GM18907 (cell line): ENCODE measurements around the gene KCNS1.

Source experiments
- ATAC-seq: cut with Tn5 transposase; IDR thresholded peaks from one replicate; pipeline ENCODE4 v1.9.1; 2021; ENCODE audit warnings: mild to moderate bottlenecking, moderate library complexity; ENCODE audit not compliant: unreplicated experiment

Gene KCNS1

DNA sequence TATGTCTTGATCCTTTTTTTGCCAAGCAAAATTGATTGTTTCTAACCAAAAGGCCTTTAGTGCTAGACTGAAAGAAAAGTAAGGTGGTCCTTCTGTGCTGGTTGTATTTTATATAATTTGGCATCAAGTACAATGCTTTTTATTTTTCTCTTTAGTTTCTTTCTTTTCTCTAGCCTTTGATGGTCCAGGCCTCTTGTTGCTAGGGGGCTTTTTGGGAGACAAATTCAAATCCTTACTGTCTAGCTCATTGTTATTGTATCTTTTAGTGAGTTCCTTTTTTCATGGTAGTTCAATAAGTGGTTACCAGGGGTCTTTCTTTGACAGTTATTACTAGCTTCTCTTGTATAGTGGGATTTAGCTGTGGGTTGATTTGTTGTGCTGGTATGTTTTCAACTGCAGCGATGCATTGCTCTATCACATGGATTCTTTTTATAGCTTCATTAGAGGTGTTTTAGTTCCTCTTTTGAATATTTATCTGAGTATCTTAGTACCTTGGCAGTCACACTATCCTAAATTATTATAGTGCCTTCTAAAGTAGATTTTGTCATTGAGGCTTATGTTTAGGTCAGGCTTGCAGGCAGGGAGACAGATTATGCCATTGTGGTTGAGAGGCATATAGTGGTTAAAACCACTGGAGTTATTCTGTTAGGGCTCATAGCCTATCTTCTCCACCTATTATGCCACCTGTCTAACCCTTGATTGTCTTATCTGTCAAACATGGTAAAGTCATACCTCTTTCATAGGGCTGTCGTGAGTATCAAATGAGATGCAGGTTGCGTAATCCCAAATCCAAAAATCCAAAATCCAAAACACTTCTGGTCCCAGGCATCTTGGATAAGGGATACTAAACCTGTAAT lies 49.5 kb downstream of the KCNS1 start:
- ATAC-seq, result no peak

GRCh38 chr20:45049904-45050471 lies 50.9 kb downstream of the KCNS1 start:
- ATAC-seq, result no peak

DNA sequence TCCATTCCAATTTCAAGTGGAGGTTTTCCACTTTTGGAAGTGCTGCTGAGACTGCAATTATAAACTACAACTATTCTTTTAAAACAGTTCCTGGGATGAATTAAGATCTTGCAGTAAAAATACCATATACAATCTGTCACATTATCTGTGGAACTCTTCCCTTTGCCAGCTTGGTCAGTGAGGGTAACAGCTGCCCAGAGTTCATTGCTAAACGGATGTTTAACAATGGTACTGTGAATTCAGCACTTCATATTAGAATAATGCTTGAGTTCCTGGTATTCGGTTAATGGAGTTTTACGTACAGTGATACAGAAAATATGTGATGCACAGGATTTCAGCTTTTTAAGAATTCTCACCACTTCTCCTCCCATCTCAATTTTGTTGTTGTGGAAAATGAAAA lies 51.5 kb downstream of the KCNS1 start:
- no peak for ATAC-seq

GRCh38 chr20:45047581-45048119 lies 53.3 kb downstream of the KCNS1 start:
- no peak for ATAC-seq

DNA sequence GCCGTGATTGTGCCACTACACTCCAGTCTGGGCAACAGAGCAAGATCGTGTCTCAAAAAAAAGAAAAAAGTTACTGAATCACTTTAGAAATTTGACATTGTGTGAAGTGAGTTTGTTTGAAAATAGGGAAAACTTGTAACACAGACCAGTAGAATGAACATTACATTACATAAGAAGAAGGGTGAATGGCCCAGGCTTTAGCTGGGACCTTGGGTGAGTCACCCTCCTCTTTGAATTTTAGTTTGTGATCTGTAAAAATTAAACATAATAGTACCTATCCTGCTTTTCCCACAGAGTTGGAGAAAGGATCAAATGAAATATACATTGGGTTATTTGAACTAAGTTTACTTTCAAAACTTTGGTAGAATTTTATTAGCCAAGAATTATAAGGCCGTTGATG lies 56.3 kb downstream of the KCNS1 start:
- ATAC-seq, result no peak

GRCh38 chr20:45044084-45044573 lies 56.8 kb downstream of the KCNS1 start:
- ATAC-seq, result no peak

DNA sequence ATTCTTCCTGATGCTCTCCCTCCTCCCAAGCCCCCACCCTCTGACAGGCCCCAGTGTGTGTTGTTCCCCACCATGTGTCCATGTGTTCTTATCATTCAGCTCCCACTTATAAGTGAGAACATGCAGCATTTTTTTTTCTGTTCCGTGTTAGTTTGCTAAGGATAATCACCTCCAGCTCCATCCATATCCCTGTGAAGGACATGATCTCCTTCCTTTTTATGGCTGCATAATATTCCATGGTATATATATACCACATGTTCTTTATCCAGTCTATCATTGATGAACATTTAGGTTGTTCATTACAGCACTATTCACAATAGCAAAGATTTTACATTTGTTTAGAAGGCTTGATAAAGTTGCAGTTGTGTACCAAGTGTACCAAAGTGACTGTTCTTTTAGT lies 57.9 kb downstream of the KCNS1 start:
- no peak for ATAC-seq
